Upper lobe of left lung (tissue), 6 donors: ENCODE data around the gene CACNB2. TPM values are rescaled to one million over a fixed set of nuclear protein-coding genes. Genes with fewer than 3 reads are reported as not detected.
A peak's percentile ranks its signal among the peaks of the same experiment; 100 is the strongest.

Experiments
- ATAC-seq, 2 donors: fragments of 200-7000 bp; cut with Tn5 transposase; one replicate each; pipeline ENCODE4 v1.9.1; 2022; ENCODE audit warnings: mild to moderate bottlenecking in 2 of 2, moderate library complexity in 2 of 2; ENCODE audit not compliant: low FRiP score in 2 of 2
- DNase-seq, 2 donors: peaks; one replicate each; pipeline ENCODE4 v3.0.0-alpha.2; 2019 to 2020
- H3K27ac ChIP-seq, 4 donors: fragments of 200-600 bp; sonication (generic); one replicate each; pipeline ENCODE4 v1.5.1; 2016 to 2019
- H3K27me3 ChIP-seq, 4 donors: fragments of 200-600 bp; sonication (generic); one replicate each; pipeline ENCODE4 v1.5.1; 2017 to 2019
- H3K36me3 ChIP-seq, 4 donors: fragments of 200-600 bp; sonication (generic); one replicate each; pipeline ENCODE4 v1.5.1; 2016 to 2019
- H3K4me1 ChIP-seq, 4 donors: fragments of 200-600 bp; sonication (generic); one replicate each; pipeline ENCODE4 v1.5.1; 2018 to 2019
- H3K4me3 ChIP-seq, 4 donors: fragments of 200-600 bp; sonication (generic); one replicate each; pipeline ENCODE4 v1.5.1; 2017 to 2019; ENCODE audit warnings: mild to moderate bottlenecking in 2 of 4, moderate library complexity in 1 of 4
- H3K9me3 ChIP-seq, 4 donors: fragments of 200-600 bp; sonication (generic); one replicate each; pipeline ENCODE4 v1.5.1; 2018 to 2019
- EP300 ChIP-seq, 4 donors: sonication (generic); formaldehyde crosslinking; IDR thresholded peaks; one replicate each; pipeline ENCODE4 v1.5.1; 2017; ENCODE audit warnings: antibody characterized with exemption in 4 of 4, control low read depth in 2 of 4
- POLR2A ChIP-seq, 4 donors: fragments of 450-650 bp; IDR thresholded peaks; one replicate each; pipeline ENCODE4 v1.5.1; 2016 to 2017; ENCODE audit warnings: antibody characterized with exemption in 4 of 4, mild to moderate bottlenecking in 2 of 4
- POLR2AphosphoS5 ChIP-seq, 2 donors: sonication (generic); formaldehyde crosslinking; IDR thresholded peaks; one replicate each; pipeline ENCODE4 v1.5.1; 2017; ENCODE audit warnings: antibody characterized with exemption in 2 of 2
- WGBS, 2 donors: methylation state at CpG; one replicate each; pipeline ENCODE4 v1.1.5; 2017 to 2018; 5-methylcytosine and 5-hydroxymethylcytosine counted together
- total RNA-seq, 6 donors: library from RNA; depleted of rRNA in 4 of 6; stranded (reverse); fragments of >200 nt in 4 of 6; gene quantifications; one replicate each; pipeline versions ENCODE4 v1.1.0 to v1.2.1, GENCODE V29; 2016 to 2021
- TF ChIP-seq, protein P1 (sequence below), 6 experiments: fragments of 450-650 bp in 4 of 6; fragments of 200-600 bp in 2 of 6; sonication (generic) in 2 of 6; IDR thresholded peaks; one replicate each; pipeline ENCODE4 v1.5.1; 2016 to 2019; ENCODE audit warnings: antibody characterized with exemption in 6 of 6
- donor health status: DM: no; HTN: no; CAD: no; lungs with moderate emphysema.
- donor health status: DM: no; HTN: yes; CAD: no; lungs with severe emphysema.

CACNB2 gene
- 1 to 10 TPM; 1.4 to 6.3 (median 2.9) TPM for total RNA-seq

DNA sequence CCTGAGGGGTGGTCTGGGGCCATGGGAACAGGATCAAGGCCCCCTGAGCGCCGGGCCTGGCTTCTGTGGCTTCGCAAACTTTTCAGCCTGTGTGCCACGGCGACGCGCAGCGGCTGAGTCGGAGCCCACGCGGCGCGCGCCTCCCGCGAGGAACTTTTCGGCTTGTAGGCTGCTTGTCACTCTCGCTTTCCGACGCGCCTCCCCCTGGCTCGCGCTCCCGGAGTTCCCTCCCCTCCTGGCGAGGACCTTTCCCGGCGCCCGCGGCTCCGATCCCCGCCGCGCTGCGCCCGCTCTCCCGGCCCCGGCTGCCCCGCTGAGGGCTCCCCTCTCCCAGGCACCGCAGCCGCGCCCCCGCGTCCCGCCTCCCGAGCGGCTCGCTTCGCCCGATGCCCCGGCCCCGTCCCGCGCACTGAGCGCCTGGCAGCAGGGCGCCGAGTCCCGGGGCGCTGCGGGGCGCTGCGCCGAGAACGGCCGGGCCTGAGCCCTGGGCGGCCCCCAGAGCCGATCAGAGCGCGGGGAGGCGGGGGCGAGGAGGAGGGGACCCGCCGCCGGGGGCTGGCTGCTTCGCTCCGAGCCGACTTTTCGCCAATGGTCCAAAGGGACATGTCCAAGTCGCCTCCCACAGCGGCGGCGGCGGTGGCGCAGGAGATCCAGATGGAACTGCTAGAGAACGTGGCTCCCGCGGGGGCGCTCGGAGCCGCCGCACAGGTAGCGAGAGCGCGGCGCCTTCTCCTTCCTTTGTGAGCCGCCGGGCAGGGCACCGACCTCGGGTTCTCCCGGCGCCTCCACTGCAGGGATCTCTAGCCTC is at the start of gene CACNB2:
Gene CACNB2, plus strand, starts transcription at position 276 of the 808 bp plus-strand sequence.
- TF ChIP-seq POLR2A (IDR thresholded peaks at IDR 0.05), result no peak
- TF ChIP-seq, protein P1, sequence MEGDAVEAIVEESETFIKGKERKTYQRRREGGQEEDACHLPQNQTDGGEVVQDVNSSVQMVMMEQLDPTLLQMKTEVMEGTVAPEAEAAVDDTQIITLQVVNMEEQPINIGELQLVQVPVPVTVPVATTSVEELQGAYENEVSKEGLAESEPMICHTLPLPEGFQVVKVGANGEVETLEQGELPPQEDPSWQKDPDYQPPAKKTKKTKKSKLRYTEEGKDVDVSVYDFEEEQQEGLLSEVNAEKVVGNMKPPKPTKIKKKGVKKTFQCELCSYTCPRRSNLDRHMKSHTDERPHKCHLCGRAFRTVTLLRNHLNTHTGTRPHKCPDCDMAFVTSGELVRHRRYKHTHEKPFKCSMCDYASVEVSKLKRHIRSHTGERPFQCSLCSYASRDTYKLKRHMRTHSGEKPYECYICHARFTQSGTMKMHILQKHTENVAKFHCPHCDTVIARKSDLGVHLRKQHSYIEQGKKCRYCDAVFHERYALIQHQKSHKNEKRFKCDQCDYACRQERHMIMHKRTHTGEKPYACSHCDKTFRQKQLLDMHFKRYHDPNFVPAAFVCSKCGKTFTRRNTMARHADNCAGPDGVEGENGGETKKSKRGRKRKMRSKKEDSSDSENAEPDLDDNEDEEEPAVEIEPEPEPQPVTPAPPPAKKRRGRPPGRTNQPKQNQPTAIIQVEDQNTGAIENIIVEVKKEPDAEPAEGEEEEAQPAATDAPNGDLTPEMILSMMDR (IDR thresholded peaks at IDR 0.05), result no peak
- TF ChIP-seq EP300 (IDR thresholded peaks at IDR 0.05), result no peak
- no peak for TF ChIP-seq POLR2AphosphoS5 (IDR thresholded peaks at IDR 0.05)
- Histone ChIP-seq H3K27me3 (peaks cover 0 to 18% (median 10%) of the 10 kb centered on the region in 4 donors), H3K4me3 (peak within 1 kb of the TSS; percentile 27 to 56 (median 48)), H3K36me3 (no peaks in the 10 kb centered on the region), H3K9me3 (no peaks in the 10 kb centered on the region), H3K4me1 (peaks cover 5 to 16% (median 8%) of the 10 kb centered on the region in 4 donors), H3K27ac (peak within 1 kb of the TSS; percentile 48 to 80 (median 66))
- 0 to 4% methylated on average over 1 to 33 of the region's 100 CpGs for WGBS, 2 donors
- peak; percentile 56 to 82 for ATAC-seq
- DNase-seq, result peak in 1 of 2 donors; percentile 92

DNA sequence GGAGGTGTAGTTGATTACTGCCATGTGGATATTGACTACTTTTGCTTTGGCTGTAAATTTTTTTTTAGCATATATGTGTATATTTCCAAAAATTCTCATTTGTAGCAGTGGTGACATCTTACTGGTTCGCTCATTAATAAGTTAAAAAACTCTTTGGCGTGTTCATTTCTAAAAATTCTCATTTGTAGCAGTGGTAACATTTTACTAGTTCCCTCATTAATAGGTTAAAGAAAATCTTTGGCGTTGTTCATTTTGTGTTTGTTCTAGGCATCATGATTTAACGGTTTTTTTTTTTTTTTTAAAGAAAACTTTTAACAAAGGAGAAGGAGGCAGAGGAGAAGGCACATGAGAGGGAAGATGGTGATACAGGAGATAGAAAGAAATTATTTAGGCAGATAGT is 45.9 kb upstream of the CACNB2 start:
- Histone ChIP-seq H3K27me3 (no peaks in the 10 kb centered on the region), H3K27ac (no peak overlapping the region), H3K9me3 (no peaks in the 10 kb centered on the region), H3K36me3 (no peaks in the 10 kb centered on the region), H3K4me1 (no peaks in the 10 kb centered on the region), H3K4me3 (no peak overlapping the region)
- no peak for ATAC-seq
- WGBS, 2 donors, result 83 to 91% methylated on average over 4 of the region's 4 CpGs
- DNase-seq, result no peak
- TF ChIP-seq EP300 (IDR thresholded peaks at IDR 0.05) (no peak), POLR2A (IDR thresholded peaks at IDR 0.05) (no peak)
- TF ChIP-seq, protein P1 (IDR thresholded peaks at IDR 0.05), result no peak

DNA sequence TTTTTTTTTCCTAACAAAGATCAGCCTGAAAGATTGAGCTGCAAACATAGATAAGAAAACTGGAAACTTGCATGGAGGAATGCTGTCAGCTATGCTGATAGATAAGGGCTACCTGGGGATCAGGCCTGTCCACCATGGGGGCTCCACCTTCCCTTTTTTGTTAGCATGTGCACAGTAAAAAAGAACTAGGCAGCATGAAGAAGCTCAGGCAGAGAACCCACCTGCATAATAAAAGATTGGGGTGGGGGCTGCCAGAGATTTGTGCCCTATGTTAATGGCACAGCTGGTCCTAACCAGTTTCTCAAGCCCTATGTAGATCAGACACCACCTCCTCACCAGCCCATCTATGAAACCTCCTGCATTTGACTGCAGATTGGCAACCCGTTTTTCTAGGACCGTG is 45.4 kb upstream of the CACNB2 start:
- TF ChIP-seq POLR2A (IDR thresholded peaks at IDR 0.05) (no peak), EP300 (IDR thresholded peaks at IDR 0.05) (no peak), POLR2AphosphoS5 (IDR thresholded peaks at IDR 0.05) (no peak)
- TF ChIP-seq, protein P1 (IDR thresholded peaks at IDR 0.05), result no peak
- Histone ChIP-seq H3K27me3 (no peaks in the 10 kb centered on the region), H3K4me3 (no peak overlapping the region), H3K9me3 (no peaks in the 10 kb centered on the region), H3K4me1 (no peaks in the 10 kb centered on the region), H3K36me3 (no peaks in the 10 kb centered on the region), H3K27ac (no peak overlapping the region)
- DNase-seq, result no peak
- no peak for ATAC-seq
- 74 to 80% methylated on average over 2 of the region's 2 CpGs for WGBS, 2 donors

DNA sequence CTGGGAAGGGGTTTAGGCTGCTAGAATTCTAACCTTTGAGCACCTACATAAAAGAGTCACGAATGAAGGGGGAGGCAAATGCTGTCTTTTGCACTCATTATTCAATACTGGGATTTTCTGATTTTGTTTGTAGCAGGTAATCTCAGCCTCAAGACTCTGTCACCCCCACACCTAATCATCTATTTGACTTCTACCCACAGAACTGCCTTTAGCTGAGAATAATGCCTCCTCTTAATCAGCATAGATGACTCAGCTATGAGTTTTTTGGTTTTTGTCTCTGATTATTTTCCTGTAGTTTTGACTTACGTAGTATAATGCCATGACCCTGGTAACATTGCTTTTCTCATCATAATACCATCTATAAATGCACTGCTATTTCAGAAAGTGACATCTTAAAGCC is 42.7 kb upstream of the CACNB2 start:
- DNase-seq (no peak), ATAC-seq (no peak)
- 88 to 97% methylated on average over 2 of the region's 2 CpGs for whole genome bisulfite sequencing, 2 donors
- TF ChIP-seq, protein P1 (IDR thresholded peaks at IDR 0.05), result no peak
- TF ChIP-seq POLR2AphosphoS5 (IDR thresholded peaks at IDR 0.05), result no peak
- TF ChIP-seq EP300 (IDR thresholded peaks at IDR 0.05), result no peak
- no peak for TF ChIP-seq POLR2A (IDR thresholded peaks at IDR 0.05)
- Histone ChIP-seq H3K36me3 (no peaks in the 10 kb centered on the region), H3K9me3 (no peaks in the 10 kb centered on the region), H3K4me1 (no peaks in the 10 kb centered on the region), H3K27ac (no peak overlapping the region), H3K4me3 (no peak overlapping the region), H3K27me3 (no peaks in the 10 kb centered on the region)

DNA sequence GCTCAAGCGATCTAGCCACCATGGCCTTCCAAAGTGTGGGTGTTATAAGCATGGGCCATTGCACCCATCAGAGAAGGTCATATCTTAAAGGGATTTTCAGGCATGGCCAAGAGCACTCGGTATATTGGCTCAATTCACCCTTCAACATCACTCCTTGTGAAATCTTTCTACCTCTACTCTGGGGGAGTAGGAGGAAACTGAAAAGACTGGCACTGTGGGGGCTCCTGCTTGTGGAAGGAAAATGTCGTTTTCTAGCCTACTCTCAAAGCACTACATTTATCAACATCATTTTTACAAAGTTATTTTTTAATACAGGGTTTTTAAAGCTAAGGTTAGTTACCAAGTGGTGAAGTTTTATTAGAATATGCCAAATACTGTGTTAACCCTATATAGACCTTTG is 42.0 kb upstream of the CACNB2 start:
- Histone ChIP-seq H3K9me3 (no peaks in the 10 kb centered on the region), H3K27ac (no peak overlapping the region), H3K36me3 (no peaks in the 10 kb centered on the region), H3K4me3 (no peak overlapping the region), H3K27me3 (no peaks in the 10 kb centered on the region), H3K4me1 (no peaks in the 10 kb centered on the region)
- ATAC-seq (no peak), DNase-seq (no peak)
- TF ChIP-seq EP300 (IDR thresholded peaks at IDR 0.05), result no peak
- TF ChIP-seq POLR2A (IDR thresholded peaks at IDR 0.05), result no peak
- TF ChIP-seq, protein P1 (IDR thresholded peaks at IDR 0.05), result no peak
- no peak for TF ChIP-seq POLR2AphosphoS5 (IDR thresholded peaks at IDR 0.05)
- whole genome bisulfite sequencing, 2 donors, result 71 to 84% methylated on average over 3 of the region's 3 CpGs
